Smooth muscle cell of the brain vasculature (primary cell): ENCODE results near the gene TLX1.
A peak's percentile ranks its signal among the peaks of the same experiment; 100 is the strongest.

ENCODE experiments used
- DNase-seq: peaks from one replicate; pipeline ENCODE4 v3.0.0-alpha.2; 2012; ENCODE audit warnings: low read depth, low spot score

Gene TLX1

DNA sequence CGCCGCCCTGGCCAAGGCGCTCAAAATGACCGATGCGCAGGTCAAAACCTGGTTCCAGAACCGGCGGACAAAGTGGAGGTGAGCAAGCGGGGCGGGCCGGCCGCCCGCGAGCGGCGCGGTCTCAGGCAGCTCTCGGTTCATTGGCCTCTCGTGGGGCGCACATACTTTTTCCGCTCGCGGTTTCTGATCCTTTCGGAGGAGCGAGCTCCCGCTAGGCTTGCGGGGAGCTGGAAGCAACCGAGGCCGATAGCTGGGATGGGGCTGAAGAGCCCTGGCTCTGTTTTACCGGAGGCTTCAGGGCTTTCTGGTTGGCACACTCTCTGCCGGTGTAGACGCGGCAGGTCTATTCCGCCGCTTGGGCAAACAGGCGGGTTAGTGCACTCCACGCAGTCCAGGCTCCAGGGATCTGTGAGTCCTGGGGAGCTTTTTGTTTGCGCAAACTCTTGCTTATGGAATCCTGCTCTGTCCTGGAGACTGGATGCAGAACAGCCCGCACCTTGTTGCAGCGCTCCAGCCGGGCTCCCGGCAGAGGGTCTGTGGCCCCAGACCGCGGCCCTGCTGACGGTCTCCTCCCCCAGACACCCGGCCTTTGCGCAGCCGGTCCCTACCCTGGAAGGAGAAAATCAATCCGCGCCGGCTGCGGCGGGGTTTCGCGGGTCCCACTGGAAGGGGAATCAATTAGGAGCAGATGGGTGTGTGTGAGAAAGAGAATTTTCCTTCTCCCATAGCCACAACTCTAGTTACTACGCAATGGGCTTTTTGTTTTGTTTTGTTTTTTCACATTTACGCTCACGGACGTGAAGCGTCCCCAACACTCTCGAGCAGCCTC, 3.4 kb downstream of the TLX1 start:
- DNase-seq: no peak

GRCh38 chr10:101135141-101136006, 4.3 kb downstream of the TLX1 start:
- no peak for DNase-seq

DNA sequence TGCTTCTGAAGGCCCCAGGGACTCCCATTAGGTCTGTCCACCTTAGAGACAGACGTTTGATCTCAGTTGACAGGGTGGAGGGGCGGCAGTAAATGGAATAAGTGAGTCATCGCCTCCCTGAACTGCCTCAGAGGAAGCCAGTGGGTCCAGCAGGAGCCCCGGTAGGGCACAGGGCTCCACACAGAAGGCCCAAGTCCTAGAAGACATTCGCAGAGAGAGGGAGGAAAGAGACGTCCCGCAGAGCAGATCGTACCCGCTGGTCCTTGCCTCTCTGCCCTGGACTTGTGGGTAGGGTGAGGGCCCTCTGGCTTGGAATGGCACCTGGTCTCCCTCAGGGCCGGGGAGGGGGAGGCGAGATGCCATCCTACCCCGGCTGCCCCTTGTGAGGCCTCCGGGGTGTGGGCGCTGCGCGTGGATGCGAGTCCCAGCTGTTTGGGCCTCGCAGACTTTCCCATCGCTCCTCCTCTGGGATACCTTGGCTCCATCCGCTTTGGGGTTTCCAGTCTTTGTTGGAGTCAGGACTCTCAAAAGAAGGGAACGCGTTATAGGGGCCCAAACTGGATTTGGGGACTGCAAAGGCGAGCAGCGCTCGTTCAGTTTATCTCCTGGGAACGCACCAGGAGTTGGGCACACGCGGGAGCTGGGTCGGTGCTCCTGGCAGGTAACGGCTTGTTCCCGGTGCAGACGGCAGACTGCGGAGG, 5.1 kb downstream of the TLX1 start:
- no peak for DNase-seq

DNA sequence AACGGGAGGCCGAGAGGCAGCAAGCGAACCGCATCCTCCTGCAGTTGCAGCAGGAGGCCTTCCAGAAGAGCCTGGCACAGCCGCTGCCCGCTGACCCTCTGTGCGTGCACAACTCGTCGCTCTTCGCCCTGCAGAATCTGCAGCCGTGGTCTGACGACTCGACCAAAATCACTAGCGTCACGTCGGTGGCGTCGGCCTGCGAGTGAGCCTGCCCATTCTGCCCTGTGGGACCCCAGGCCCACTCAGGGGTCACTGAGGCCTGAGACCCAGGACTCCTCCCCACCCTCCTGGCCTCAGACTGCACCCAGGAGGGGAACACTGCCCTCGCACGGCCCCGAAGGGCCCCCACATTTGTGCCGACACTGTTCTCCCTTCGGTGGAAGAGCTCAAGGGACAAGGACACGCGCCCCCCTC, 5.6 kb downstream of the TLX1 start:
- DNase-seq: no peak

DNA sequence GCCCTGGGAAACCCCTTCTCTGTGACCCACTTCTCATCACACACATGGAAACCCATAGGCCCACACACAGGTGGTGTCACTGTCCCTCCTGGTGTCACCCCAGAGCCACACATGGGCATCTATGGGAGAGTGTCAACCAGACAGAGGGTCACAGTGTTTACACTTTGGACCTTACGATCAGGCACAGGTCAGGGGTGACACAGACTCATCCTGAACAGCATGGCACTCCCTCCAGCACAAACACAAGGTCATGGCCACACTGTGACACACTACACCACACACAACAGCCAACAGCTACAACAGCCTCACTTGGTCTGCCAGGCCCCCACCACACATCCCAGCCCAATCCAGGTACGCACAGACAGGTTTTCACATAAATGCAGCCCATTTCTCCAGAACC, 6.2 kb downstream of the TLX1 start:
- no peak for DNase-seq

DNA sequence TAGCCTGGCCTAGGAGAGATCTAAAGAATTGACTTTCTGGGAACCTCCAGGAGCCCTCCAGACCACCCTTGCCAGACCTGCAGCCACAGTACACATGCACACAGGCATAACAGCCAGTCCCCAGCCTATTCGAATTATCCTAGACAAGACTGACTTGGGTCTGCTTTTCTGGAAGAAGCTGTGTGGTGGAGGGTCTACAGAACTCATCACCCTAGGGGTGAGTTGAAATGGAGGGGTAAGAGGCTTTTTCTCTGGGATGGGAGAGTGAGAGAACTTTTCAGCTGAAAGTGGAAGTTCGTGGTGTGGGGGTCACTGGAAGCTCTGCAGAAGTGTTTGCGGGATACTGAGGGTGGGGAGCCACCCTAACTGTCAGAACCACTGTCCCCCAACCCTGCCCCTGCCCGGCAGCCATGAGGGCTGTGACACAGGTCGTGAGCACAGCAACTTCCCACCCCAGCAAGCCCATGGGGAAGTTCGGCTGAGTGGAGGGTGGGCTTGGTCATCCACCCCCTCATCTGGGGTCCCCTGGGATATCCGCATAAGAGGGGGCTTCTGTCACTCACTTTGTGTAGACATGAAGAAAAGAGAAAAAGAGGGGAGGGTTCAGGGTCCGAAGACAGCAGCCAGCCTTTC, 7.8 kb downstream of the TLX1 start:
- no peak for DNase-seq

- no peak for DNase-seq
Measured at GRCh38 chr10:101139421-101139911, 8.4 kb downstream of the TLX1 start.

DNA sequence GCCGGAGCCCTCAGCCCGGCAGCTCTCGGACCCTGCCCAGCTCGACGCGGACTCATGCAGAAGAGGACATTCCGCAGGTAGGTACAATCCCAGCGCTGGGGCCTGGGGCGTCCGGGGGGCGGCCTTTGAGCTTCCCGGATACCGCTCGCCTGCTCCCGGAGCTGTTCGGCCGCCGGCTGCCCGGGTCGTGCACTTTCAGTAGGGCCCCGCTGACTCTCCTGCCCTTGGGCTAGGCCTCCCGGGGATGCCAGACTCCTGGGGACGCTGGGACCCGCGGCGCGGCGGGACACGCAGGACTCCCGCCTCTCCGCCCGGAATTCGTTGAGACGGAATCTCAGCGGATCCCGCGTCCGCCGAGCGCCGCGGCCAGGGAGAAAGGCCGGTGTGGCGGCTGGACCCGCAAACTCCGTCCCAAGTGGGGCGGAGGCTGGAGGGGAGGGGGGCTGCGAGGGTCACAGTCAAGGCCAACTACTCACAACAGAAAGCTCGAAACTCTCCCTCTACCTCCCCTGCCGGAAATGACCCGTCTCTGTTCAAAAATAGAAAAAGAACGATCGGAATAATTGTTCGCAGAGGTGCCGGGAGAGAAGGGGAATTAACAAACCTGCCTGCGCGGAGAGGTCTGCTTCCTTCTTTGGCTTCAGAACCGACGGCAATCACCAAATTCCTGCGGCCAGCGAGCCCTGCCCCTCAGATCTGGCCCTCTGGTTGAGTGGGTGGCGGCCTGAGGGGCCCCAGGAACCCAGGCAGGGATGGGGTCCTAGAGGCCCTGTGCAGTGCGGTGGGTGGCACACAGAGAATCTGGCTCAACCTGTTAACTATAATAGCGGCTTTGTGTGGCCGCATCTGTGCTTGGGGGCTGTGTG, 9.2 kb downstream of the TLX1 start:
- DNase-seq: no peak

- no peak for DNase-seq
Measured at GRCh38 chr10:101140950-101141615, 10.0 kb downstream of the TLX1 start.

GRCh38 chr10:101141616-101142532, 10.8 kb downstream of the TLX1 start:
- peak; percentile 49 for DNase-seq

GRCh38 chr10:101142533-101143344, 11.6 kb downstream of the TLX1 start:
- DNase-seq: no peak

- no peak for DNase-seq
Measured at GRCh38 chr10:101143345-101143630, 12.2 kb downstream of the TLX1 start.

DNA sequence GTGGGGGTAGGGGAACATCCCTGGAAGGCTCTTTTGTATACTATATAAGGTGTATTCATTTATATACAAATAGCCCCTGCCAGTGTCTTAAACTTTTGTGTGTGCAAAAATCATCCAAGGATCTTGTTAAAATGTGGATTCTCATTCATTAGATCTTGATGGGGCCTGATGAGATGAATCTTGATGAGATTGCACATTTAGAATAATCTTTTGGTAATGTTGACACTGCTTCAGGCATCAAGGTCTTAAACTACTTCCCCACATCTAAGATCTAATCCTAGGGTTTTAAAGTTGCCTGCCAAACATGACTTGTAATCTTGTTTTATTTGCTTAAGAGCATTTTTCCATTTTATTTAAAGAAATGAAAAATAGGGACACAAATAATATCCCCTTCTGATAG, 13.0 kb downstream of the TLX1 start:
- no peak for DNase-seq

- DNase-seq: no peak
Measured at GRCh38 chr10:101145145-101145544, 14.0 kb downstream of the TLX1 start.

- DNase-seq: no peak
Measured at GRCh38 chr10:101145750-101146391, 14.8 kb downstream of the TLX1 start.

- no peak for DNase-seq
Measured at GRCh38 chr10:101146392-101147251, 15.5 kb downstream of the TLX1 start.

- DNase-seq: no peak
Measured at GRCh38 chr10:101151395-101151794, 20.3 kb downstream of the TLX1 start.
